Measurements from ENCODE around the gene PSME2.
"Not testable (repeated sequence)": the region's sequence is repeated elsewhere in the genome, so short reads cannot be mapped to it uniquely, and the experiment has no call there.

Gene PSME2

GRCh38 chr14:24116128-24116814, 30.1 kb downstream of the PSME2 start:
- Histone ChIP-seq H3K4me1 (ENCODE audit: insufficient read depth, low read length) (peaks cover 19% of the 10 kb centered on the region), H3K27ac (ENCODE audit: low read depth, low read length) (no peak overlapping the region), H3K9ac (ENCODE audit: low read length) (peak overlapping the region; percentile 59), H3K36me3 (ENCODE audit: insufficient read depth, low read length) (peaks cover 35% of the 10 kb centered on the region), H3K4me3 (ENCODE audit: low read depth in 1 of 2, low read length in 2 of 2) (peak overlapping the region in 1 of 2 donors; percentile 84), H3K27me3 (ENCODE audit: control insufficient read depth in 1 of 2, insufficient read depth in 2 of 2, low read length in 2 of 2) (no peaks in the 10 kb centered on the region), H3K9me3 (ENCODE audit: low read length) (no peaks in the 10 kb centered on the region)

GRCh38 chr14:24115422-24116127, 30.8 kb downstream of the PSME2 start:
- Histone ChIP-seq H3K4me1 (ENCODE audit: insufficient read depth, low read length) (peaks cover 19% of the 10 kb centered on the region), H3K27me3 (ENCODE audit: control insufficient read depth in 1 of 2, insufficient read depth in 2 of 2, low read length in 2 of 2) (no peaks in the 10 kb centered on the region), H3K27ac (ENCODE audit: low read depth, low read length) (peak overlapping the region; percentile 93), H3K9ac (ENCODE audit: low read length) (peak overlapping the region; percentile 59), H3K36me3 (ENCODE audit: insufficient read depth, low read length) (peaks cover 28% of the 10 kb centered on the region), H3K4me3 (ENCODE audit: low read depth in 1 of 2, low read length in 2 of 2) (peak overlapping the region; percentile 84 to 87), H3K9me3 (ENCODE audit: low read length) (no peaks in the 10 kb centered on the region)

- H3K27ac ChIP-seq (ENCODE audit: low read depth, low read length): peak within 1 kb of the TSS; percentile 93
- peaks cover 25% of the 10 kb centered on the region for H3K36me3 ChIP-seq (ENCODE audit: insufficient read depth, low read length)
- peak within 1 kb of the TSS; percentile 84 to 87 for H3K4me3 ChIP-seq (ENCODE audit: low read depth in 1 of 2, low read length in 2 of 2)
- H3K9me3 ChIP-seq (ENCODE audit: low read length): no peaks in the 10 kb centered on the region
- peak within 1 kb of the TSS; percentile 66 for H3K9ac ChIP-seq (ENCODE audit: low read length)
- peaks cover 19% of the 10 kb centered on the region for H3K4me1 ChIP-seq (ENCODE audit: insufficient read depth, low read length)
- H3K27me3 ChIP-seq (ENCODE audit: control insufficient read depth in 1 of 2, insufficient read depth in 2 of 2, low read length in 2 of 2): no peaks in the 10 kb centered on the region
Measured at GRCh38 chr14:24114532-24115421, 31.6 kb downstream of the PSME2 start, which contains the start of the genes DCAF11 and NRL. Gene DCAF11 (plus strand): TSS chr14:24114777. CDS start chr14:24115595, 818 bp downstream. Gene NRL (minus strand): TSS chr14:24114949. CDS start chr14:24082848, 32,101 bp downstream.

- H3K36me3 ChIP-seq (ENCODE audit: insufficient read depth, low read length): peaks cover 17% of the 10 kb centered on the region
- H3K9ac ChIP-seq (ENCODE audit: low read length): peak overlapping the region; percentile 66
- no peaks in the 10 kb centered on the region for H3K27me3 ChIP-seq (ENCODE audit: control insufficient read depth in 1 of 2, insufficient read depth in 2 of 2, low read length in 2 of 2)
- peak overlapping the region; percentile 87 for H3K27ac ChIP-seq (ENCODE audit: low read depth, low read length)
- peak overlapping the region; percentile 82 to 84 for H3K4me3 ChIP-seq (ENCODE audit: low read depth in 1 of 2, low read length in 2 of 2)
- H3K4me1 ChIP-seq (ENCODE audit: insufficient read depth, low read length): peaks cover 20% of the 10 kb centered on the region
- H3K9me3 ChIP-seq (ENCODE audit: low read length): no peaks in the 10 kb centered on the region
Measured at GRCh38 chr14:24113801-24114531, 32.4 kb downstream of the PSME2 start.

- Histone ChIP-seq H3K36me3 (ENCODE audit: insufficient read depth, low read length) (peaks cover 11% of the 10 kb centered on the region), H3K4me1 (ENCODE audit: insufficient read depth, low read length) (peaks cover 25% of the 10 kb centered on the region), H3K9me3 (ENCODE audit: low read length) (no peaks in the 10 kb centered on the region), H3K9ac (ENCODE audit: low read length) (peak overlapping the region; percentile 66), H3K4me3 (ENCODE audit: low read depth in 1 of 2, low read length in 2 of 2) (peak overlapping the region; percentile 82 to 84), H3K27me3 (ENCODE audit: control insufficient read depth in 1 of 2, insufficient read depth in 2 of 2, low read length in 2 of 2) (no peaks in the 10 kb centered on the region), H3K27ac (ENCODE audit: low read depth, low read length) (peak overlapping the region; percentile 87)
Measured at GRCh38 chr14:24113379-24113800, 33.0 kb downstream of the PSME2 start.

- no peaks in the 10 kb centered on the region for H3K27me3 ChIP-seq (ENCODE audit: control insufficient read depth in 1 of 2, insufficient read depth in 2 of 2, low read length in 2 of 2)
- H3K27ac ChIP-seq (ENCODE audit: low read depth, low read length): no peak overlapping the region
- H3K9me3 ChIP-seq (ENCODE audit: low read length): no peaks in the 10 kb centered on the region
- peaks cover 12% of the 10 kb centered on the region for H3K4me1 ChIP-seq (ENCODE audit: insufficient read depth, low read length)
- no peaks in the 10 kb centered on the region for H3K36me3 ChIP-seq (ENCODE audit: insufficient read depth, low read length)
- no peak overlapping the region for H3K9ac ChIP-seq (ENCODE audit: low read length)
- no peak overlapping the region for H3K4me3 ChIP-seq (ENCODE audit: low read depth in 1 of 2, low read length in 2 of 2)
Measured at GRCh38 chr14:24110523-24110922, 35.9 kb downstream of the PSME2 start.

GRCh38 chr14:24110060-24110459, 36.4 kb downstream of the PSME2 start:
- no peaks in the 10 kb centered on the region for H3K36me3 ChIP-seq (ENCODE audit: insufficient read depth, low read length)
- H3K27ac ChIP-seq (ENCODE audit: low read depth, low read length): no peak overlapping the region
- H3K9ac ChIP-seq (ENCODE audit: low read length): no peak overlapping the region
- H3K4me3 ChIP-seq (ENCODE audit: low read depth in 1 of 2, low read length in 2 of 2): no peak overlapping the region
- H3K27me3 ChIP-seq (ENCODE audit: control insufficient read depth in 1 of 2, insufficient read depth in 2 of 2, low read length in 2 of 2): no peaks in the 10 kb centered on the region
- peaks cover 10% of the 10 kb centered on the region for H3K4me1 ChIP-seq (ENCODE audit: insufficient read depth, low read length)
- H3K9me3 ChIP-seq (ENCODE audit: low read length): no peaks in the 10 kb centered on the region

- Histone ChIP-seq H3K9ac (ENCODE audit: low read length) (no peak overlapping the region), H3K4me1 (ENCODE audit: insufficient read depth, low read length) (peaks cover 9% of the 10 kb centered on the region), H3K9me3 (ENCODE audit: low read length) (no peaks in the 10 kb centered on the region), H3K36me3 (ENCODE audit: insufficient read depth, low read length) (no peaks in the 10 kb centered on the region), H3K4me3 (ENCODE audit: low read depth in 1 of 2, low read length in 2 of 2) (no peak overlapping the region), H3K27ac (ENCODE audit: low read depth, low read length) (no peak overlapping the region), H3K27me3 (ENCODE audit: control insufficient read depth in 1 of 2, insufficient read depth in 2 of 2, low read length in 2 of 2) (no peaks in the 10 kb centered on the region)
Measured at GRCh38 chr14:24108336-24108874, 38.0 kb downstream of the PSME2 start.

- Histone ChIP-seq H3K27ac (ENCODE audit: low read depth, low read length) (no peak overlapping the region), H3K4me3 (ENCODE audit: low read depth in 1 of 2, low read length in 2 of 2) (no peak overlapping the region), H3K27me3 (ENCODE audit: control insufficient read depth in 1 of 2, insufficient read depth in 2 of 2, low read length in 2 of 2) (no peaks in the 10 kb centered on the region), H3K36me3 (ENCODE audit: insufficient read depth, low read length) (no peaks in the 10 kb centered on the region), H3K9me3 (ENCODE audit: low read length) (no peaks in the 10 kb centered on the region), H3K4me1 (ENCODE audit: insufficient read depth, low read length) (peaks cover 6% of the 10 kb centered on the region), H3K9ac (ENCODE audit: low read length) (no peak overlapping the region)
Measured at GRCh38 chr14:24106672-24107271, 39.6 kb downstream of the PSME2 start.

GRCh38 chr14:24105609-24106239, 40.7 kb downstream of the PSME2 start:
- H3K9ac ChIP-seq (ENCODE audit: low read length); H3K4me3 ChIP-seq (ENCODE audit: low read depth in 1 of 2, low read length in 2 of 2); H3K27me3 ChIP-seq (ENCODE audit: control insufficient read depth in 1 of 2, insufficient read depth in 2 of 2, low read length in 2 of 2); H3K9me3 ChIP-seq (ENCODE audit: low read length); H3K27ac ChIP-seq (ENCODE audit: low read depth, low read length); H3K36me3 ChIP-seq (ENCODE audit: insufficient read depth, low read length); H3K4me1 ChIP-seq (ENCODE audit: insufficient read depth, low read length): not testable (repeated sequence)
